ENCODE data around the gene RNF150.

RNF150 gene

DNA sequence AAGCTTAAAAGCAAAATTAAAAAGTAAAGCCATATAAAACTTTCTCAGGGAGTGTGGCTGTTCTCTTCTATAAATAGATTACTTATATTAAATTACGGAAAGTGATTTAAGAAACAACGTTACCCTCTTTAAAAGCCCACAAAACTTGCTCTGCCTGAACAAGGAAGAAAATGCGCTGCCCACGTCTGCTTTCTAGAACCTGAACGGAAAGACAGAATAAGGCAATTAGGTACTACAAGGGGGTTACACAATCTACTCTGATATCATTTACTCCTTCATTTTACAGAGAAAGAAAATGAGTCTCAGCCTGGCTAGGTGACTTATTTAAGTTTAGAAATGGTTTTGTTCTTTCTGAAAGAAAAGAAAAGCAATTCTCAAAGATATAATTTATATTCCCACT lies 147.2 kb downstream of the RNF150 start:
- TF ChIP-seq ZNF10 (tag by site-specific recombination; IDR thresholded peaks at IDR 0.05) = no peak
- no peak for TF ChIP-seq ZNF76 (tag by site-specific recombination; IDR thresholded peaks at IDR 0.05; ENCODE audit: borderline replicate concordance, low read depth)
- no peak for TF ChIP-seq ZNF324 (tag by site-specific recombination; IDR thresholded peaks at IDR 0.05)
- no peak for TF ChIP-seq KLF9 (tag by site-specific recombination; IDR thresholded peaks at IDR 0.05; ENCODE audit: low read depth)
- TF ChIP-seq MEIS1 (CRISPR knock-in tag; IDR thresholded peaks at IDR 0.05; ENCODE audit: borderline replicate concordance) = no peak
- no peak for TF ChIP-seq ZSCAN18 (tag by site-specific recombination; IDR thresholded peaks at IDR 0.05)
- H3K4me1 ChIP-seq (ENCODE audit: control insufficient read depth, insufficient read depth, low read length) = no peaks in the 10 kb centered on the region
- H3K27ac ChIP-seq (ENCODE audit: extremely low read depth, low read depth, low read length) = no peak overlapping the region
- ChIA-PET CTCF (no interaction called here), POLR2A (no interaction called here)
- H3K4me3 ChIP-seq (ENCODE audit: low read depth, low read length) = no peak overlapping the region
- H3K9me3 ChIP-seq (ENCODE audit: control insufficient read depth, insufficient read depth, low read depth, low read length) = no peaks in the 10 kb centered on the region
- no peaks in the 10 kb centered on the region for H3K36me3 ChIP-seq (ENCODE audit: control insufficient read depth in 2 of 2, insufficient read depth in 1 of 2, low read length in 2 of 2)

DNA sequence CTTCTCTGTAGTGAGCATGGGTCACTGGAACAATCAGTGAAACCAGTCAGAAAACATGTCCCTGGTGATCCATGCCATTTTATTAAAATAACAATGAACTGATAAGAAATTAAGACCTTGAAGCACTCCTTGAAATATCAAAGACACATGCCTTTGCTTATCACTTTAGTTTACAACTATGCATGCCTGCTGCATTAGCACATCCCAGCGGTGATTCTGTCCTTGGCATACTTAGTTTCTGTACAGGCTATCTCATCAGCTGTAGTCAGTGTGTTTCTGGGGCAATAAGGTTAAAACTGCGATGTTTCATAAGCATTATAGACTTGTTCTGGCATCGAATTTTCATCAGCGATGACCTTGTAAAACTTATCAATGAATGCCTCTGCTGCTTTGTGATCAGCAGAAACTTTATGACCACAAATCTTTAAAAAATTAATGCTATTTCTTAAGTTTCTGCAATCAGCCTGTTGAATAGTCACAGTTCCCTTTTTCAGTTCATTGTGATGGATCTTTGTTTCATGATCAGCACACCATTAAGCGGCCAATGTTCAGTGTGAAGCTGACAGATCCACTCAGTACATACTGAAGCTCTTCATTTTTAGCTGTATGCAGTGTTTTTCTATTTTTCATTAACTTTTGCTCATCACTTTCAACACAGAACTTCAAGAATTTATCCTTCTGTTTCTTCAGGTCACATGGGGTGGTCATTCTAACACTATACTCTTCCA lies 150.5 kb downstream of the RNF150 start:
- H3K27ac ChIP-seq (ENCODE audit: extremely low read depth, low read depth, low read length) = no peak overlapping the region
- no peak for TF ChIP-seq ZNF211 (tag by site-specific recombination; IDR thresholded peaks at IDR 0.05; ENCODE audit: low read depth)
- no peak for TF ChIP-seq ZNF311 (tag by site-specific recombination; IDR thresholded peaks at IDR 0.05; ENCODE audit: borderline replicate concordance)
- TF ChIP-seq MEIS1 (CRISPR knock-in tag; IDR thresholded peaks at IDR 0.05; ENCODE audit: borderline replicate concordance) = no peak
- TF ChIP-seq ZNF266 (tag by site-specific recombination; IDR thresholded peaks at IDR 0.05; ENCODE audit: low read depth) = no peak
- TF ChIP-seq ZNF292 (tag by site-specific recombination; IDR thresholded peaks at IDR 0.05; ENCODE audit: borderline replicate concordance, low read depth) = no peak
- TF ChIP-seq ZNF624 (tag by site-specific recombination; IDR thresholded peaks at IDR 0.05) = no peak
- no peak for TF ChIP-seq ZNF670 (tag by site-specific recombination; IDR thresholded peaks at IDR 0.05; ENCODE audit: low read depth)
- TF ChIP-seq ZNF585B (tag by site-specific recombination; IDR thresholded peaks at IDR 0.05) = no peak
- TF ChIP-seq KLF8 (tag by site-specific recombination; IDR thresholded peaks at IDR 0.05) = no peak
- no peak for TF ChIP-seq ZNF18 (tag by site-specific recombination; IDR thresholded peaks at IDR 0.05)
- TF ChIP-seq ZNF560 (tag by site-specific recombination; IDR thresholded peaks at IDR 0.05; ENCODE audit: borderline replicate concordance) = no peak
- no peak for TF ChIP-seq ZBTB26 (tag by site-specific recombination; optimal IDR thresholded peaks at IDR 0.05)
- no peak for TF ChIP-seq ZNF416 (tag by site-specific recombination; IDR thresholded peaks at IDR 0.05)
- no peak for TF ChIP-seq KLF16 (tag by site-specific recombination; IDR thresholded peaks at IDR 0.05)
- no peak for TF ChIP-seq ZNF404 (tag by site-specific recombination; IDR thresholded peaks at IDR 0.05)
- POLR2A ChIA-PET = no interaction called here
- no peak overlapping the region for H3K4me3 ChIP-seq (ENCODE audit: low read depth, low read length)
- no peaks in the 10 kb centered on the region for H3K4me1 ChIP-seq (ENCODE audit: control insufficient read depth, insufficient read depth, low read length)
- CTCF ChIA-PET = interaction anchor here (0.6 kb wide), 1 partner anchor 9 kb away, joined by 3 read pairs; no protein-coding TSS in a partner anchor
- no peaks in the 10 kb centered on the region for H3K9me3 ChIP-seq (ENCODE audit: control insufficient read depth, insufficient read depth, low read depth, low read length)
- H3K36me3 ChIP-seq (ENCODE audit: control insufficient read depth in 2 of 2, insufficient read depth in 1 of 2, low read length in 2 of 2) = no peaks in the 10 kb centered on the region
